OCI-LY7 (cell line): ENCODE data around the gene CXCR6.
"Not testable (repeated sequence)": the region's sequence is repeated elsewhere in the genome, so short reads cannot be mapped to it uniquely, and the experiment has no call there.

ENCODE experiments used
- EZH2phosphoT487 ChIP-seq: fragments of 200-600 bp; sonication (generic); IDR thresholded peaks from 2 replicates; pipeline ENCODE4 v1.6.1; 2018; ENCODE audit warnings: low read depth, borderline replicate concordance, mild to moderate bottlenecking, mixed run types, antibody characterized with exemption, low read length, moderate library complexity, mixed read lengths
- TF ChIP-seq, protein P1 (sequence below): fragments of 200-600 bp; sonication (generic); conservative IDR thresholded peaks from 2 replicates; pipeline ENCODE4 v1.5.1; 2014; ENCODE audit warnings: mild to moderate bottlenecking, antibody characterized with exemption, low read length, moderate library complexity, mixed read lengths

DNA sequence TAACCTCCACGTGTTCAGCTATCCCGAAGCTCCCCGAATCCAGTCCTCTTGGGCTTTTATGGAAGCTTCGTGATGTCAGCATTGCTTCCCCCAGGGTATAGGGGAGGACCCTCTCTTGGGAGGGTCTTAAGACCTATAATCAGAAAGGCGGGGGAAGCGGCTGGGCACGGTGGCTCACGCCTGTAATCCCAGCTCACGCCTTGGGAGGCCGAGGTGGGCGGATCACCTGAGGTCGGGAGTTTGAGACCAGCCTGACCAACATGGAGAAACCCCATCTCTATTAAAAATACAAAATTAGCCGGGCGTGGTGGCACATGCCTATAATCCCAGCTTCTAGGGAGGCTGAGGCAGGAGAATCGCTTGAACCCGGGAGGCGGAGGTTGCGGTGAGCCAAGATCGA, 54.2 kb downstream of the CXCR6 start:
- TF ChIP-seq, protein P1, sequence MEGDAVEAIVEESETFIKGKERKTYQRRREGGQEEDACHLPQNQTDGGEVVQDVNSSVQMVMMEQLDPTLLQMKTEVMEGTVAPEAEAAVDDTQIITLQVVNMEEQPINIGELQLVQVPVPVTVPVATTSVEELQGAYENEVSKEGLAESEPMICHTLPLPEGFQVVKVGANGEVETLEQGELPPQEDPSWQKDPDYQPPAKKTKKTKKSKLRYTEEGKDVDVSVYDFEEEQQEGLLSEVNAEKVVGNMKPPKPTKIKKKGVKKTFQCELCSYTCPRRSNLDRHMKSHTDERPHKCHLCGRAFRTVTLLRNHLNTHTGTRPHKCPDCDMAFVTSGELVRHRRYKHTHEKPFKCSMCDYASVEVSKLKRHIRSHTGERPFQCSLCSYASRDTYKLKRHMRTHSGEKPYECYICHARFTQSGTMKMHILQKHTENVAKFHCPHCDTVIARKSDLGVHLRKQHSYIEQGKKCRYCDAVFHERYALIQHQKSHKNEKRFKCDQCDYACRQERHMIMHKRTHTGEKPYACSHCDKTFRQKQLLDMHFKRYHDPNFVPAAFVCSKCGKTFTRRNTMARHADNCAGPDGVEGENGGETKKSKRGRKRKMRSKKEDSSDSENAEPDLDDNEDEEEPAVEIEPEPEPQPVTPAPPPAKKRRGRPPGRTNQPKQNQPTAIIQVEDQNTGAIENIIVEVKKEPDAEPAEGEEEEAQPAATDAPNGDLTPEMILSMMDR = not testable (repeated sequence)
- TF ChIP-seq EZH2phosphoT487 = not testable (repeated sequence)
